ENCODE measurements around the gene HSPA4L.

GRCh38 chr4:127771535-127772275, 10.4 kb upstream of the HSPA4L start:
- TF ChIP-seq CTCF (IDR thresholded peaks at IDR 0.05; ENCODE audit: insufficient read depth, low read length, poor library complexity, severe bottlenecking): no peak
- TF ChIP-seq EZH2phosphoT487 (conservative IDR thresholded peaks at IDR 0.05; ENCODE audit: low read length): no peak
